Brain pericyte (primary cell): ENCODE measurements around the gene FBXL3.
A peak's percentile ranks its signal among the peaks of the same experiment; 100 is the strongest.

Experiments
- DNase-seq: peaks from one replicate; pipeline ENCODE4 v3.0.0-alpha.2; 2012; ENCODE audit warnings: low read depth, low spot score

The FBXL3 gene

DNA sequence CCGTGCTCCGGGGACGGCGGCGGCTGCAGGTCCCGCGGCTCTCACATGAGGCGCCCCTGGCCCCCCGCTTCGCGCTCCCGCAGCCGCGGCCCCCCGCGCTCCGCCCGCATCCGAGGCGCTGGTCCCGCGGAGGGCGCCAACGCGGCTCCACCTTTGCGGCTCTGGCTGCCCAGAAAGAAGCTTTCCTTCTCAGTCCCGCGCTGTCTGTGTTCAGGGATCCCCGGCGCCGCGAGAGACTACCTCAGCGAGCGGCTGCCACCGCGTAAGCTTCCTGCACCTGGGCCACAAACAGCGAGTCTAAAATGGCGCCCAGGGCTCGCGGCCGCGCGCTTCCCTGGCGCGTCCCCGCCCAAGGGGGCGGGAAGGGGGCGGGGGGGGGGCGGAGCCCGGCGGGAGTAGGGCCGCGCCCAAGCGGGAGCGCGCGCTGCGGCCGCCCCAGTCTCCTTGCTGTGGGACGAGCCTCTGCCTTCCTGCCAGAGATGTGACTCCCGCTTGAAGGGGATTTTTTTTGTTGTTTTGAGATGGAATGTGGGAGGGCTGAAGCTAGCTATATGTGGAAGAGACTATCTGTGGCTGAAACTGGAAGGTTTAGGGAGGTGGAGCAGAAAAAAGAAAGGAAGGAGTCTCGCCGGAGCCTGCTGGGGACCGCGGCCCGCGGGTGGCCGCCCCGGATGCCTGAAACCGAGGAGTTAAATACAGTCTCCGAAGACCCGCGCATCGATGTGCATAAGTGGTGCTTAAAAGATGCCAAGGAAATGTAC lies at the start of gene FBXL3:
Gene FBXL3 (minus strand): TSS at position 299 of the 761 bp plus-strand sequence. CDS start 5,299 bp downstream, outside the sequence.
- DNase-seq = peak; percentile 64

DNA sequence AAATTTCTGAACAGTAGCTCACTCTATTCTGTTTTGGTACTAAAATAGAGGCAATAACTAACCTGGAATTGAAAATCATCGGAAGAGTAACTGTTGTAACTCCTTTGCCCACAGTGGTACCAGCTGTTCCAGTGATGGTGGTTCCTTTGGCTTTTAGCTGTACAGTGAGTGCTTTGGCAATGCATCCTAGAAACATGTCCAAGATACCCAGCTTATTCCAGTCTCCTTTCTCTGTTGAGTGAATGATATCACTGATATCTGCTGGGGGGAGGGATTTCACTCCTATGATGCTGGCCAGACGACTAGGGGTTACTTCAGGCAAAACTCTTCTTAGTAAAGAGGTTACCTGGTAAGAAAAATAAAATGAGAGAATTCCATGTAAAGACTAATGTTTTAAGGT lies 40.6 kb upstream of the FBXL3 start:
- no peak for DNase-seq

DNA sequence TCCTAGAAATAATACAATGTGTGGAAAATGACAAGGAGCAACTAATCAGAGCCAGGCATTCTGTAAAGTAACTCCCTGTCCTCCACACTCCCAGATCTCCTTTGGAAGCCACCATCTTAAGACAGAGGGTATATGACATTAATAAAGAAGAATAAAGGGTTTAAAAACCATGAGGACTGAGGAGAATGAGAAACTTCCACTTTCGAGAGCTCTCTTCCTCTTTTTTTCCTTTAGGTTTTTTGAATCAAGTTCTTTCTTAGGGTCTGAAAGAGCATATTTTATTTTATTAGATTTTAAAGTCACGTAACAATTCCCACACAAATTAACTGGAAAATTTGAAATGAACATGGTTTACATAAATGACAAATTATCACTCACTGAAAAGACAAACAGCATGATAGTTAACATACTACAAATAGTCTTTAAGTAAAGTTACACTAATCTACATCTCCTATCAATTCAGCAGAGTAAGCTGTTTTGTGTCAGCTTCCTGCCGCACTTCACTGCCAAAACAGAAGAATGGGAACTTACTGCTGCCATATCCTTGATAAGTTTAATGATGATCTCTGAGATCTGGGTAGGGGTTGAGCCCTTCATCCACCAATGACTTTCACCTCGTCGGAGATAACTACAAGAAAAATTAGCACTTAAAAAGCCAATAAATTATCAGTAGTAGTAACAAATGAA lies 38.6 kb upstream of the FBXL3 start:
- DNase-seq = no peak

- DNase-seq = no peak
Observed at GRCh38 chr13:77062097-77062496, 35.1 kb upstream of the FBXL3 start.

- DNase-seq = no peak
Observed at GRCh38 chr13:77061362-77061761, 34.4 kb upstream of the FBXL3 start.

- no peak for DNase-seq
Observed at GRCh38 chr13:77056886-77057285, 29.9 kb upstream of the FBXL3 start.

DNA sequence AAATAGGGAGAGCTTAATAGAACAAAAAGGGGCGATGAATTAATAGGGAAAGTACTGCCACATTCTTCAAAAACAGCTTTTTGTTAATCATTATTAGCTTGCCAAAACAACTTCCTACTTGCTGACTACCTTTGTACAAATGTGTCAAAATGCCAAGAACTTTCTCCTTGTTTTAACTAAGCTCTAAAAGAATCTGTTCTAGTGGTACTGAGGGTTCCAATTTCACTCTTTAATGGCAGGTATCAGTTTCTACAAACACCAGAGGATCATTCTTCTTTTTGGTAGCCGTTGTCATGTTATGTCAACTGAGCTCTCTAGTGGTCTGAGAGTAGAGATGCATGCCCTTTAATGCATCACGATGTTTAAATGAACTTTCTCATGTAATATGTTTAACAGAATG lies 29.4 kb upstream of the FBXL3 start:
- DNase-seq = no peak

DNA sequence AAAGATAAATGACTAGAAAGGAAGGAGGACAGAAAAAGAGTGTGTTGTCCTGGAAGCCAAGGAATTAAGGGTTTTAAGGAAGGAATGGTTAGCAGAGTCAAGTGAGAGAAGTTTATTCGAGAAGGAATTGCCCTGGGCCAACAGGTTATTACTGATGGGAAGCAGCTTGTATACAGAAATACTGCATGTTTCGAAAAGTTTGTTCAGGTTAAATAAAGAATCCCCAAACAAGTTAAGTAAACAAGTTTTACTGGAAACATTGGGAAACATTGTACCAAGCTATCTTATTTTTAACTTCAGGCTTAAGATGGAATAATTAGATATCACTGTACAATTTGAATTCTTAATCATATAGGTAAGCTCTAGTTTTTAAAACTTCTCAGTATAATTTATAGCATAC lies 28.2 kb upstream of the FBXL3 start:
- DNase-seq = no peak

DNA sequence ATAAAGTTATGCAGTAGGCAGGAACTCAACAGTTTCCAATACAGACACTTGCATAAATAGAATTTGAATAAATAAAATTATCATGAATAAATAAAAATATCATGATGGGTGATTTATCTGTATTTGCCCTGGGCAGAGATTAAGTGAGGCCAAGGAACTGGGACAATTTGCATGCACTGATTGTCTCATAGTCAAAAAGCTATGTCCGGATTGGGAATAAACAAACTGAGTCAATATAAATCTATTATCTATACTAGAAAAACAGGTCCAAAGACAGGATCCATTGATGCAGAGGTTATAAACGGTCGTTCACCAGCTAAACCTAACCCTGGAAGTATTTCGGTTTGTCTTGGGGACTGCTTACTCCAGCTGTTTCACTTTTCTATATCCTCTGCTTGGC lies 26.2 kb upstream of the FBXL3 start:
- DNase-seq = no peak

DNA sequence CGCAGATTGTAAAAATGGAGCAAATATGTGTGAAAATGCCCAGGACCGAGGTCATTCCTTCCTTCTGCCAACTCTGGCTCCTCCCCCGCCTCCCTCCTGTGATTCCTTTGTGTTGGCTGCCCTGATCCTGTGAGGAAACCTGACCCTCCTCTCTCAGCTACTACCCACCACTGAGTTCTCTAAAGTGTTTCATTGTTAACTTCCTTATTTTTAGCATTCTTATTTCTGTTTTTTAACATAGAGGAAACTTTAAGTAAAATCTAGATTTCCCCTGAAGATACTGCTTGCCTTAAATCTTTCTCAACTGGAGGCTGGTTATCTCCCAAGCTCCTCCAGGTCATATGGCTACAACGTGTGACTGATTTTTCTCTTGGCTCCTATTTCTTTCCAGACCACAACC lies 21.7 kb upstream of the FBXL3 start:
- DNase-seq = no peak

GRCh38 chr13:77047649-77048343 lies 20.8 kb upstream of the FBXL3 start:
- DNase-seq = no peak

GRCh38 chr13:77042566-77043177 lies 15.7 kb upstream of the FBXL3 start:
- DNase-seq = no peak

DNA sequence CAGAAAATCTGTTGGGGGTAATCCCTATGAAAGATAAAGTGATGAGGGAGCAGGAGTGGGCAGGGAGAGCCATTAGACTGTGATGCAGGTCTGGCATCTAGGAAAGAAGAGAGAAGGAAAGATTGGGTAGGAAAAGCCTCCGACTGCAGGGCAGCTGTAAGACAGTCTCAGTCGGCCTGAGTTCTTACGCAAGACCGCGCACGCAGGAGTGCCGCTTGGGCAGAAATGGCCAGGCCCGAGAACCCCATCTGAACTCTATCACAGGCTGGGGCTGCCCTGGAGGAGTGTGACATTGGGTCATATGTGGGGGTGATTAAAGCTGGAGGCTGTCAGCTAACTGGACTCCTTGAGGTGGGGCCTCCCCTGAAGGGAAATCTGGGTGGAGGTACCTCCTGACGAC lies 13.9 kb upstream of the FBXL3 start:
- DNase-seq = no peak

- no peak for DNase-seq
Observed at GRCh38 chr13:77040076-77040475, 13.1 kb upstream of the FBXL3 start.

DNA sequence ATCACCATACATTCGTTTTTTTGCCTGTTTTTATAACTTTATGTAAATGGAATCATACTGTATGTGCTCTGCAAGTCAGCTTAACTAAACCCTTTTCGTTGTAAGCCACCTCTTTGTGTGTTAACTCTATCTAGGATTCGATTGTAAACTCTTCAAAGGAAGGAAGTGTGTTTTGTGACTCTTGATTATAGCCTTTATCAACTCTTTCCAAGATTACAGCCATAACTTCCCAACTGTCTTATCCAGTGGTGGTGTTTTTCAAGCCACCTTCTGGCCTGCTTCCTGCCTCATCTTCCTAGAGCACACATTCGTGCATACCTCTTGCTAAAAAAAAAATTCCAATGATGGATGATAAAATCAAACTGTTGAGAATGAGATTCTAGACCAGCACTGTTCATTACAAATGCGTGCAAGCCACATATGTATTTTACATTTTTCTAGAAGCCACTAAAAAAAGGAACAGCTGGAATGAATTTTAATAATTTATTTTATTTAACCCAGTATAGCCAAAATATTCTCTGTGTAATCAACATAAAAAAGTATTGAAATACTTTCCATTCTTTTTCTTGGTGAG lies 12.0 kb upstream of the FBXL3 start:
- no peak for DNase-seq

GRCh38 chr13:77036279-77036678 lies 9.3 kb upstream of the FBXL3 start:
- no peak for DNase-seq

GRCh38 chr13:77034881-77035280 lies 7.9 kb upstream of the FBXL3 start:
- DNase-seq = no peak

DNA sequence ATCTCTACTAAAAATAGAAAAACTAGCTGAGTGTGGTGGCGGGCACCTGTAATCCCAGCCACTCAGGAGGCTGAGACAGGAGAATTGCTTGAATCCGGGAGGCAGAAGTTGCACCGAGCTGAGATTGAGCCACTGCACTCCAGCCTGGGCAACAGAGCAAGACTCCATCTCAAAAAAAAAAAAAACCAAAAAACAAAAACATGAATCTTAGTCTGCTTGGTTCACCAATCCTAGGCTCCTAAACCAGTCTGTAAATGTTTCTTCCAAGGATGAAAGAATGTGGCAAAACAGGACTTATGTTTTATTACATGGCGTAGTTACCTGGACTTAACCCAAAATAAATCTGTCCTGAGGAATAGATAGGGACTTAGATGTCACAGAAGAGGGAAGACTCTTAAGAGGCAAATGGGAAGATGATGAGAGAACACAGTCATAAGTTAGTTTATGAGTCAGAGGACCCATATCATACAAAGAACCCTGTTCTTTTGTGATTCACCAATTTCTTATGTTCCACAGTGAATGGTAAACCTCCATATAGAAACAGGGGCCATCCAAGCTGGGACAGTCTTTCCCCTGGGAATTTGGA lies 6.9 kb upstream of the FBXL3 start:
- DNase-seq = no peak

GRCh38 chr13:77031656-77032243 lies 4.8 kb upstream of the FBXL3 start:
- DNase-seq = no peak

GRCh38 chr13:77029436-77029835 lies 2.5 kb upstream of the FBXL3 start:
- DNase-seq = no peak

GRCh38 chr13:77028202-77028601 lies 1.2 kb upstream of the FBXL3 start:
- DNase-seq = no peak
